Tibial nerve (tissue), 3 donors: ENCODE results near the gene OR6X1.
"Not testable (repeated sequence)": the region's sequence is repeated elsewhere in the genome, so short reads cannot be mapped to it uniquely, and the experiment has no call there.

ENCODE experiments used
- CTCF ChIP-seq, 5 experiments: fragments of 200-600 bp in 3 of 5; fragments of 450-650 bp in 2 of 5; sonication (generic) in 3 of 5; IDR thresholded peaks; one replicate each; pipeline ENCODE4 v1.5.1; 2016 to 2019; ENCODE audit warnings: antibody characterized with exemption in 5 of 5, mild to moderate bottlenecking in 3 of 5, moderate library complexity in 2 of 5
- POLR2A ChIP-seq, 2 donors: fragments of 450-650 bp; IDR thresholded peaks; one replicate each; pipeline ENCODE4 v1.6.1; 2017; ENCODE audit warnings: antibody characterized with exemption in 2 of 2, mild to moderate bottlenecking in 2 of 2, moderate library complexity in 2 of 2

GRCh38 chr11:123712627-123713026, 41.7 kb downstream of the OR6X1 start:
- not testable (repeated sequence) for TF ChIP-seq CTCF, POLR2A (IDR thresholded peaks at IDR 0.05)
